T follicular helper cell (primary cell): Measurements from ENCODE around the gene APC2.
"Not testable (repeated sequence)": the region's sequence is repeated elsewhere in the genome, so short reads cannot be mapped to it uniquely, and the experiment has no call there.

Experiments used
- DNase-seq: peaks from one replicate; pipeline ENCODE4 v3.0.0-alpha.2; 2020; ENCODE audit warnings: low read depth

APC2 gene

DNA sequence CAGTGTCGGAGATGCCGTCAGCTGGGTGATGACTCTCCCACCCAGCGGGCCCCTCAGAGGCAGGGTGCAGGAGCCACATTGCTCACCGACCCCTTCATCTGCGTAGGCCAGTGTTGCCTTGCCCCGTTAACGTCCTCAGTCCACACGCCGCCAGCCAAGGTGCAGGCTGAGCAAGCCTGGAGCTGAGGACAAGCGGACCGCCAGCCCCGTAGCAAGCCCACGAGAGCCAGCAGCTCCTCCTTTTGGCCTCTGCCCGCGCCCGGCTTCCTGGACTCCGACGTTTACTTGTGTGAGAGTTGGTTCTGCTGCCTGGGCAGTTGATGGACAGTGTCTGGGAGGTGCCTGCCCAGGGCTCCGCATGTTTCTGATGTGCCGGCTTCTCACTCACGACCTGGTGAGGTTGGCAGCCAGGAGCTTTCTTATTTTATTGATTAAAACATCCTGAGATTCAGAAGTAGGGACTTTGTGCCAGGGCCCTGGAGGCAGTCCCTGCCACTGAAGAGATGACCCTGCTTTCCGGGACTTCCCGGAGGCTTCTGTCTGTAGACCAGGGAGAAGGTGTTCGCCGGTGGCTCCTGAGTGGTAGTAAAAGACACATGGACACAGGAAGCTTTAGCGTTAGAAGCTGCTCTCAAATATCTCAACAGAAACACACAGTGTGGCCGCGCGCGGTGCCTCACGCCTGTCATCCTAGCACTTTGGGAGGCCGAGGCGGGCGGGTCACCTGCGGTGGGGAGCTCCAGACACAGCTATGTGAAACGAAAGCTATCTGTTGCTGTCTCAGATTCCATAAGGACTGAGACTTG lies 36.7 kb upstream of the APC2 start:
- no peak for DNase-seq

GRCh38 chr19:1416014-1416841 lies 33.7 kb upstream of the APC2 start:
- no peak for DNase-seq

- DNase-seq = no peak
Measured at GRCh38 chr19:1417145-1417544, 32.8 kb upstream of the APC2 start.

- DNase-seq = no peak
Measured at GRCh38 chr19:1417681-1418495, 32.0 kb upstream of the APC2 start.

- DNase-seq = no peak
Measured at GRCh38 chr19:1418496-1418775, 31.5 kb upstream of the APC2 start.

- no peak for DNase-seq
Measured at GRCh38 chr19:1418951-1419738, 30.8 kb upstream of the APC2 start.

GRCh38 chr19:1420085-1420484 lies 29.8 kb upstream of the APC2 start:
- DNase-seq = not testable (repeated sequence)

GRCh38 chr19:1420590-1420989 lies 29.3 kb upstream of the APC2 start:
- no peak for DNase-seq

GRCh38 chr19:1421218-1421957 lies 28.5 kb upstream of the APC2 start:
- DNase-seq = no peak

- DNase-seq = no peak
Measured at GRCh38 chr19:1421958-1422305, 28.0 kb upstream of the APC2 start.

DNA sequence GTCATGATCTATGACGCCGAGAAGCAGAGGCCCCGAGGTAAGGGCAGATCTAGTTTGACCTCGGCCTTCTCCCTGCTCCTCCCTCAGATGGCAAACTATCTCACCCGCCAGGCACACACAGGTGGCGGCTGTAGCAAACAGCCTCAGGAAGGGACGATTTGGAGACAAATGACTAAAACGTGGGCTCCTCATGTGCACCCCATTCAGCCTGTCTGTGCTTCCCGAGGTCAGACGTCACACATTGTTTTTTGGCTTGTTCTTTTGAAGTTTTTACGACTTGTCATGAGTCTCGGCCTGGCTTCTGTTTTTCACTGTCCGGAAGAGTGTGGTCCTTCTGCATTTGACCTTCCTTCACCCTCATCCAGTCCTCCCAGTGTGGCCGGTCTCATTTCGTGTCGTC lies 27.6 kb upstream of the APC2 start:
- DNase-seq = no peak

GRCh38 chr19:1422943-1423342 lies 27.0 kb upstream of the APC2 start:
- DNase-seq = no peak

DNA sequence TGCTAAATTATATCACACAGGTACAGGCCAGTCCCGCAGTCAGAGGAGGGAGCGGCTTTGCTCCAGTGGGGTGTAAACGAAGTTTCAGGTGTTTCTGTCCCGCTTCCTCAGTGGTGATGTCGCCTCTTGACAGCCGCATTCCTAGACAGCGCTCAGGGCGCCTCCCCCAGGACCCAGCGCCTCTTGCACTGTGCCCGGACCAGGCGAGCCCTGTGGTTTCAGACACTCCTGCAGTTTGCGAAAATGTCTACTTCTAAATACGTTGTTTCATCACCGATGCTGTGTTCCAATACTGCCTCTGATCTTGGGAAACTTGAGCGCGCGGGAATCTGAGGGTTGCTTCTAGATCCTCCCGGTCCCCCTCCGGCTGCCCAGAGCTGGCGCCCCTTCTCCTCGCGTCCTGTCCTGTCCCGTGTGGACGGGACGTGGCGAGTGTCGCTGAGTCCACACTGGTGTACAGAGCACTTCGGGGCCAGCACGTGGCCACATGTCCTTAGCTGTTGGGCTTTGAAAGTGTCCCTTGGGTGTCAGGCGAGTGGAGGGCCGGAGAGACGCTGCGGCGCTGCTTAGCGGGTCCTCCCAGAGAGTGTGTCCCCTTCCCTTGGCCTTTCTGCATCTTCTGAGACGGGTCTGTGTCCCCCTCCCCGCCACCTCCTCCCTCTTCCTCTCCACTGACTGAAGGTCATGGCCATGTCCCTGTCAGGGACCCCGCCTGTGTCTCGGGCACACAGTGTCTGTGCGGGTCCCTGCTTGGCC lies 26.3 kb upstream of the APC2 start:
- no peak for DNase-seq

DNA sequence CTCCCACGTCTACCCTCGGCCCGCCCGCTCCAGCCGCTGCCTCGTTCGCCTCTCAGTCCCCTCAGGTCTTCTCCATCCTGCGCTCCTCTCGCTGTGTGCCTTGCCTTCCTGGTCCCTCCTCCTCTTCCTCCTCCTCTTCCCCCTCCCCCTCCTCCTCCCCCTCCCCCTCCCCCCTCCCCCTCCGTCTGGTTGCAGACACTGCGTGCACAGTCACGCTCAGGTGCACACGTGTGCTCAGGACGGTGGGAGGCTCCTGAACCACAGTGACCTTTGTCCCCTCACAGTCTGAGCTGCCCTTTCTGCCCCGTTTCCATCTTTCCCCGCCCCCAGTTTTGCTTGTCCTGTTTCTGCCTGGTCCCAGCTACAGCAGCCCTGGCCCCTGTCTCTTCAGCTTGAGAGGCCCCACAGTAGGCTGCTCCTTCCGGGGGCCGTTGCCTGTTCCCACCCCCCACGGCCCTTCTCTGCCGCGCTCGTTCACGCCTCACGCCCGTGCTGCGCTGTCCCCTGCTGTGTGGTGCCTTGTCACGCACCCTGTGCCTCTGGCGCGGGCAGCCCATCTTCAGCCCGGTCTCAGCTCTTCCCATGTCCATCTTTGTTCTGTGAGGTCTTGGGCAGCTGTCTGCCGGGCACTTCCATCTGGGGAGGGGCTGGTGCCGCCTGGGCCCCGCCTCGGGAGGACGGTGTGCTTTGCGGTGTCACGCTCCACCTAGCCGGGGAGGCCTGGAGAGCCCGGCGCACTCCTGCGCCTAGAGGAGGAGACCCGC lies 25.5 kb upstream of the APC2 start:
- DNase-seq = no peak

DNA sequence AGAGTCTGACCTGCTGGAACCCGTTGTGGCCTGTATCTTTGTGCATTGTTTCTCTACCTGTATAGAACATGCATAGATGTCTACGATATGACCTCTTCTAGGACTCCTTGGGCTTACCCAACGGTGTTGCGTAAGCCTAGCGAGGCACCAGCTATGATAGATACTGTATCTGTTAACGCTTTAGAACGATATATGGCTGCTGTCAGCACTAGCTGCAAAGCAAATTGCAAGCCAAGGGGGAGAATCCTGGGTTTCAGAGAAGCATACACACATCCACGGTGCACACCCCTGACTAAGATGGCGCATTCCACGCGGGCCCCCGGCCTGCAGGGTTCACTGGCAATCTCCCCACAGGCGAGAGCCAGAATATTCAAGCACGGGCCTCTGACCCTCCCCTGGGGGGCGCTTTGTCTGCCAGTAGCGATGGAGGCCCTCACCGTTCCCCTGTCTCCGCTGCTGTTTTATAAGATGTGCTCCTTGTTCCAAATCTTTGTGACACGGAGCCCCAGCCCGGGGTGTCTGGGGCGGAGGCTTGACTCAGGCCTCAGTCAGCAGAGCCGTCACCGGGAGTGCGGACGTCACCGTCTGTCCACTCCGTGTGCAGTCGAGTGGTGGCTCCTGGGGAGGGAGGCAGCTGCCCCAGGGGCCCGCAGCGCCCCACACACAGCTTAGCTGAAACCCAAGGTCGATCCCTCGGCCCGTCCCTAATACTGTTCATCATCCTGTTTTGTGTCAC lies 24.7 kb upstream of the APC2 start:
- no peak for DNase-seq

DNA sequence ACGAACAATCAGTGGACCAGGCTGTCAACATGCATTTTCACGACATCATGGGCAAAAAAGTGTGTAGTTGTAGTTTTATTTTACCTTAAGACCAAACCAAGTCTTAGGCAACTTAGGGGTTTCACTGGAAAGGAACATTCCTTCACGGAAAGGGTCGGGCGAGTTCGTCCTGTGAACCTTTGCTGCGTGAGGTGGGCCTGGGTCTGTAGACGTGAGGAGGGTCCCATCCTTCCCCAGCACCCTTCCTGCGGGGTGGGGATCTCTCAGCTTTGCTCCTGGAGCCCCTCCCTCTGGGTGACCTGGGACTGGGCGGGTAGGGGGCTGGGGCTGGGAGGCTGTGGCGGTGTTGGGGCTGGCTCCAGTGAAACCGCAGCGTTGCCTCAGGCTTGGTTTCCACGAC lies 24.0 kb upstream of the APC2 start:
- no peak for DNase-seq

GRCh38 chr19:1426736-1427135 lies 23.2 kb upstream of the APC2 start:
- no peak for DNase-seq

DNA sequence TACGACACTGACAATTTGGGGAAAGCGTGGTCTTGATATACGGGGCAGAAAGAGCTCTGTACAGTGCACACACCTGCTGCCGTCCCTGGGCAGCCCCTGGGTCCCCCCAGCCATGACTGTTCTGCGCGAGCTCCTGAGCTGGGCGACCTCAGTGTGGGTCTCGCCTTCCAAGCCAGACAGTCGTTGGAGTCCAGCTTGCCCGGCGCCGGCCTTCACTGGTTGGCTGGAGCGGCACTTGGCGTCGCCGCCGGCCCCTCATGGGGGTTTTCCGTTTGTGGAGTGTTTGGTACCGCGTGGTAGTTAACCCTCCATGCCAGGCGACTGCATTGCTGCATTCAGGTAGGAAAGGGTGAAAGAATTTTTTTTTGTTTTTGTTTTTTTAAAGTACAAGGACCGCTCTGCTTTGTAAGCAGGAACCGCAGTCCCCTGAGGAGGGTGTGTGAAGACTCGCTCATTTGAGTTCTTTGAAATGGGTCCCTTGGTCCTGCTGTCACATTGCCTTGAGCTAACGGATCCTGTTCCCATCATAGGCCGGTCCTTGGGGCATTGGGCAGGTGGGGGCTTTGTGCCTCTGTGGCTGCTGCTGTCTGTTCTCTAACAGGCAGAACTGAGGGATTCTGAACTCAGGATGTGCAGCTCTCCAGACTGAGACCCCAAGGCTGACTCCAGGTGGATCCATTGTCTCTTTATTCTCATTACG lies 22.6 kb upstream of the APC2 start:
- no peak for DNase-seq
